Embryonic facial prominence (tissue), 1 donor: Measurements from ENCODE around the gene S100A14.
A peak's percentile ranks its signal among the peaks of the same experiment; 100 is the strongest.
"Not testable (repeated sequence)": the region's sequence is repeated elsewhere in the genome, so short reads cannot be mapped to it uniquely, and the experiment has no call there.

ENCODE experiments used
- DNase-seq: peaks from one replicate; pipeline ENCODE4 v3.0.0-alpha.2; 2016; ENCODE audit errors: extremely low spot score

Gene S100A14

DNA sequence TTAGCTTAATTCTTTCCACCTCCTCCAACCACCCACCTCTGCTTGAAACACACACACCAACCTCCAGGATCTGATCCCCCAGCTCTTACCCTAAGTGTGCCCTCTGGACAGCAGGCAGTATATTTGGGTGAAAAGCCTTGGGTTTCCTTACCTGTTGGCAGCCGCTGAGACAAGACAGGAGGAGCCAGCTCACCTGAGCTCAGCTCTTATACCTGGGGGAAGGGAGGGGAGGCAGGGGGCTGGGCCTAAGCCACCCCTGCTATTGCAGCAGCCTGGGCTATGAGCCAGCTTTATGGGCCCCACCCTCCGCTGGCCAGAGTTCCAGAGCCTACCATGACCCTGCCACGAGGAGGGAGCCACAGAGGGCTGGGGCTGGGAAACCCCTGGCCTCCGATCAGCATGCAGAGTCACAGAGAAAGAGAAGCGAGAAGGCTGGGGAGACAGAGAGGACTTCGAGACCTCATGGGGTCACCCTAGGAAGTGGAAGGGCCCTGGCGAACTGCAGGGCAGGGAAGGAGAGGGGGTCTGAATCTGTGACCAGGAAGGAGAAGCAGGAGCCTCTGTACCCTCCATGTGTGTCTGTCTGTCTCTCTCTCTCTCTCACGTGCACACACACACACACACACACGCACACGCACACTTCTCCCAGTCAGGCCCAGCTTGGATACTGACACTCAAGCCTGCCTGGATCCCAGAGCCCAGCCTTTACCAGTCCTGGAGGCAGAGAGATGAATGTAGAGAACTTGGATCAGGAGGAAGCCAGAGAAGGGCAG, at the start of gene S100A14:
S100A14 (minus strand) TSS at position 182 of the 773 bp plus-strand sequence. CDS start 467 bp downstream, outside the sequence.
- DNase-seq, result no peak

DNA sequence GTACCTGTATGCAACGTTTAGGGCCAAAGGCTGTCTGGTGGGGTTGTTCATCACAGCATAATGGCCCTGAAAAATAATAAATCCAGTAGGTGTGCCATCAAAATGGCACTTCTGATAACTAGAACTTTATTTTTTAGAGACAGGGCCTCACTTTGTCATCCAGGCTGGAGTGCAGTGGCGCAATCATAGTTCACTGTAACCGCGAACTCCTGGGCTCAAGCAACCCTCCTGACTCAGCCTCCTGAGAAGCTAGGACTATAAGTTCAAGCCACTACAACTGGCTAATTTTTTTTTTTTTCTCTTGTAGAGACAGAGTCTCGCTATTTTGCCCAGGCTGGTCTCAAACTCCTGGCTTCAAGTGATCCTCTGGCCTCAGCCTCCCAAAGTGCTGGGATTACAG, 47.1 kb upstream of the S100A14 start:
- no peak for DNase-seq

DNA sequence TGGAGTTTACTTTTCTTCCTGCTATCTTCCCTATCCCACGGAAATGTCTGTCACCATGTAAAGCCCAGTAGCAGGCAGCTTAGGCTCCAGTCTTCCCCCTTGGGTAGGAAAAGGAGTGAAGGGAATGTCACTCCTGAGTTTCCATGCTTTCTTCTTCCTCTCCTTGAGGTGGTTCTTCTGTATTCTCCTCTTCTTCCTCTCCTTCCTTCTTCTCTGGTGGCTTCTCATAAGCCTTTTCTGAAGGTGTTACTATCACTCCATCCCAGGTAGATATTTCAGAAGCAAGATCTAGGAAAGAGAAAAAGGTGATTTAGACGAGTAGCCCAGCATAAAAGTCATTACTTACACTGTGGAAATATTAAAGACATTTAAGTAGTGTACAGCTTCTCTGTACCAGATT, 46.1 kb upstream of the S100A14 start:
- DNase-seq, result no peak

GRCh38 chr1:153661111-153661708, 45.1 kb upstream of the S100A14 start:
- DNase-seq, result no peak

GRCh38 chr1:153659656-153660055, 43.5 kb upstream of the S100A14 start:
- no peak for DNase-seq

DNA sequence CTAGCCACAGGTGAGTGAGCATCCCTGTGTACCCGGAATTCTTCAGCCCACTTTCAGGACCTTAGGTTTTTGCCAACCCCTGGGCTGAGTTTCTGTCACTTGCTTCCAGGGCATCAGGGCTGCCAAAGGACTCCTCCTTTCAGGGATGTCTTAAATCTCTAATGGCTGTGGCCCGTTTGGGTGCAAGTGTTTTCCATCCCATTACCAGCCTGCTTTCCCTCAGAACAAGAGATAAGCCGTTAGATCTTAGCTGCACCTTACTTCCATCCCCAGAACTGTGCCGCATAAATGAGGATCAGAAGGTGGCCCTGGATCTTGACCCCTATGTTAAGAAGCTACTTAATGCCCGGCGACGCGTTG, 43.0 kb upstream of the S100A14 start:
- DNase-seq, result no peak

GRCh38 chr1:153658400-153659174, 42.5 kb upstream of the S100A14 start, which contains the start of gene SNAPIN:
SNAPIN (plus strand) TSS chr1:153658703; CDS start chr1:153658744, 41 bp downstream.
- peak; percentile 82 for DNase-seq

GRCh38 chr1:153655333-153655732, 39.2 kb upstream of the S100A14 start:
- no peak for DNase-seq

DNA sequence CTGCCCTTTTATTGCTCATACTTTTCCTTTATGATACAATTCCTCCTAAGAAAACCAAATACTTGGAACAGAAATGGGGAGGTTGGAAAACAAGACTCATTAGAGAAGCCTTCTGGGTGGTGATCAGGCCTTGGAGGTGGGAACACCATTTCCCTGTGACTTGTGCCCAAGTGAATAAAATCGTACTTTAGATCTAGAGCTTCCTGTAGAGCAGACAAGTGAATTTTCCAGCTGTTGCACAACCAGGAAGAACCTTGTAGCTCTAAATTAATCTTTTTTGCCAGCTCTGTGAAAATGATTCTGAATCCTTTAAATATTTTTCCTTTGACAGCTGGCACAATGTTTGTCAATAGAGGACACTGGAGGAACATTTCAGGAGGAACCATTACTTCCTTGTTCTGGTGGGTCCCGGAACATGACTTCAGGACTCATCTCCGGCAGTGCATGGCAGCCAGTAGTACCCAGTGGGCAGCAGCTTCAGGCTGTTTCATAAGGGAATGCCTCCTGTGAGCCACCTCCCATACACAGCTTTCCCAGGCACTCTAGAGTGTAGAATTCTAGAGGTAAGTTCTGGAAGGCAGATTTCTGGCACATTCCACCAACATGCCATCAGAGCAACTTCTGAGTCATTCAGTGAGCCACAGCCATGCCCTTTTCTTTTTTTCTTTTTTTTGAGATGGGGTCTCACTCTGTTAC, 36.8 kb upstream of the S100A14 start:
- no peak for DNase-seq

DNA sequence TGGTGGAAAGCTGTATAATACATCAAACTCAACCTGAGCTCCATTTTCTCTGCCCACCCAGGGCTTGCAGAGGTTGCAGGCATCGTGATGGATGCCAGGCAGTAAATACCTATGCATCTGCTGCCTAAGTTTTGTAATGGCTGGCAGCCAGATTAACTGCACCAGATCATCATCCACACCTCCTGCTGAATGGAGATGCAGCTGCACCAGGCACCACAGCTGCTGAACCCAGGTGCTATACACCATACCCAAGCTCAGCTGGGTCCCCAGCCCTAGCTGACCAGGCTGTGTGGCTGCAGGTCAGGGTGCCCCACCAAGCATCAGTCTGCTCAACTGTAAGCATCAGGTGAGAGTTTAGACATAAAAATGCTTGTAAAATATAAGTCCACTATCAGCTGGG, 35.6 kb upstream of the S100A14 start:
- DNase-seq, result no peak

- no peak for DNase-seq
Measured at GRCh38 chr1:153649863-153650235, 33.7 kb upstream of the S100A14 start.

DNA sequence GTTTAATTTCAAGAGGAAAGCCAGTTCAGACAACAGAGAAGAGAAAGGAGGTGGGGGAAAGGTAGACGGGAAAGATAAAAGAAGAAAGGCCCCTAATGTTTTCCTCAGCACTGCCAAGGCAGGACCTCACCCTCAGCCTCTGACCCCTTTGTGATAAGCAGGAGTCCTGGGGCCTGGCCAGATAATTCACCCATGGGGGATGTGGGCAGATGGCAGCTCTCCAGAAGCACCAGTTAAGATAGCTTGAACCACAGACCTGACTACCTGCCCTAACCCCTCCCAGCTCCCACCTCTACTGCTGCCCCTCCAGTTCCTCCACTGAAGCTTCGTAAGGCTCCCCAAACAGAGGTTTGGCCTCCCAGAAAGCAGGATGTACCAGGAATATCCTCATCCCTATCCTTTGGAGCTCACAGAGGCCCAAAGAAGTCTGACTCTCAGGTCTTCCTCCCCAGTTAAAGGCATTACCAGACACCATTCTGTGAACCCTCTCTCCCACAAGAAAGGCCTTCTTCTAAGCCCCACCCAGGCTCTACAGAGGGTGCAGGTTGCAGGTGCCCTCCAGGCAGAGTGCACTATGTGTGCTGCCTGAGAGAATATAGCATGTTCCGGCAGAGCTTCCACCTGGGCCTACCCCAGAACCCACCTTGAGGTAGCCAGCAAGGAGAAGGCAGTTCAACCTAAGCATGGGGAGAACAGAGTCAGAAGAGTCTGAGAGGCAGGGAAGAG, 33.2 kb upstream of the S100A14 start:
- no peak for DNase-seq

DNA sequence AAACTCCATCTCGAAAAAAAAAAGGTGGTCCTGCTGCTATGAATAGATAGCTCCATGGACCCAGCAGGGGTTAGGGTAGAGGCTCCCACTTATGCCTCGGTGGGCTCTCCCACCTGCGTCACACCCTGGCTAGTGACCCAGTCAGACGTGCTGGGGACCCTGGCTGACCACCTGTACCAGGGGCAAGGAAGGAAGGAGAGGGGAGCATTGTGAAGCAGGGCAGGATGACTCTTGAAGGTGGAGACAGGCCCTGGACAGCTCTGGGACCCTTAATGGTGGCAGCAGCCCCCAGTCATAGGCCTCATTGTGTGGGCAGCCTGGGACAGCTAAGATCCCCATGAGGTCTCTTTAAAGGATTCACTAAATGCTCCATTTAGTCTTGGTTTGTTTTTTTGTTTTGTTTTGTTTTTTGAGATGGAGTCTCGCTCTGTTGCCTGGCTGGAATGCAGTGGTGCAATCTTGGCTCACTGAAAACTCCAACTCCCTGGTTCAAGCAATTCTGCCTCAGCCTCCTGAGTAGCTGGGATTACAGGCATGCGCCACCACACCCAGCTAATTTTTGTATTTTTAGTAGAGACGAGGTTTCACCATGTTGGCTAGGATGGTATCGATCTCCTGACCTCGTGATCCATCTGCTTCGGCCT, 32.0 kb upstream of the S100A14 start:
- DNase-seq, result no peak

DNA sequence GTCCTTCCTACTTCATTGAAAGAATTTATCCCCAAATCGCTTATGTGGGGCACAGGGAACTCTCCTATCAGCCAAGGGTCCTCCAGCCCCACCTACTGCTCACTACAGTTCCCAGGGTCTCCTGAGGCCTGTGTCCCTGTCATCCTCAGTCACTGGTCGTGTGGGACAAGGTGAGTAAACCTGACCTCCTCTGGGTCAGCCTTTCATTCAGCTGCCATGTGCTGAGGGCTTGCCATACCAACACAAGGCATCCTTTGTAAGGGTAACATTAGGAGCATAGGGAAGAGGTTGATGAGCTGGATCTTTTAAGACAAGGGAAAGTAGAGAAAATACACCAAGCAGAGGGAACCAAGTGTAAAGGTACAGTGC, 31.2 kb upstream of the S100A14 start:
- DNase-seq, result no peak

- DNase-seq, result no peak
Measured at GRCh38 chr1:153646672-153647345, 30.7 kb upstream of the S100A14 start.

- DNase-seq, result no peak
Measured at GRCh38 chr1:153643816-153644215, 27.7 kb upstream of the S100A14 start.

DNA sequence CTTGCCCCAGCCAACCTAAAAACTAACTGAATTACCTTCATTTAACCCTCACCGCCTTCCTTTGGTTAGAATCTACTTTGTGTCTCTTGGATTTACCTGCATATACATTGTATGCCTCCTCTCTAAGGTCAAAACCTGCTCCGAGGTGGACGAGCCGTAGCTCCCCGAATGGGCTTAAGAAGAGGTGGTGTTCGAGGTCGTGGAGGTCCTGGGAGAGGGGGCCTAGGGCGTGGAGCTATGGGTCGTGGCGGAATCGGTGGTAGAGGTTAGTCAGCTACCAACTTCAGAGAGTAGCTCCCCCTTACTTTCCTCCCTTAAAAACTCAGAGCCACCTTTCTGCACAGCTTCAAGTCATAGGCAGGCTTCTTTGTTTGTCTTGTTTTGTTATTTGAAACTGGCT, 27.0 kb upstream of the S100A14 start:
- no peak for DNase-seq

- no peak for DNase-seq
Measured at GRCh38 chr1:153642161-153642560, 26.0 kb upstream of the S100A14 start.

GRCh38 chr1:153640861-153641260, 24.7 kb upstream of the S100A14 start:
- DNase-seq, result no peak

GRCh38 chr1:153640213-153640612, 24.1 kb upstream of the S100A14 start:
- not testable (repeated sequence) for DNase-seq
